Mesothelial cell of epicardium (in vitro differentiated cells): ENCODE data around the gene PELI2. TPM values are rescaled to one million over a fixed set of nuclear protein-coding genes. Genes with fewer than 3 reads are reported as not detected.

Experiments used
- DNase-seq, 2 experiments: peaks; one replicate each; pipeline ENCODE4 v3.0.0; 2021; ENCODE audit warnings: low spot score in 2 of 2; ENCODE audit not compliant: unreplicated experiment in 2 of 2
- H3K27ac Mint-ChIP-seq: 2 replicates; pipeline ENCODE4 v1.8.0; 2021; ENCODE audit warnings: mixed read lengths
- H3K27me3 Mint-ChIP-seq: 2 replicates; pipeline ENCODE4 v1.8.0; 2021; ENCODE audit warnings: low read depth, mixed read lengths
- H3K36me3 Mint-ChIP-seq: 2 replicates; pipeline ENCODE4 v1.8.0; 2021; ENCODE audit warnings: mixed read lengths
- H3K4me1 Mint-ChIP-seq: 2 replicates; pipeline ENCODE4 v1.8.0; 2021; ENCODE audit warnings: mixed read lengths
- H3K4me3 Mint-ChIP-seq: 2 replicates; pipeline ENCODE4 v1.8.0; 2021; ENCODE audit warnings: mild to moderate bottlenecking, moderate library complexity, mixed read lengths
- H3K9me3 Mint-ChIP-seq: 2 replicates; pipeline ENCODE4 v1.8.0; 2021; ENCODE audit warnings: mixed read lengths
- total RNA-seq: library from RNA; stranded (reverse); gene quantifications from 3 replicates; pipeline ENCODE4 v1.2.1, GENCODE V29; 2021
- TF ChIP-seq, protein P1 (sequence below): fragments of 200-600 bp; sonication (generic); IDR thresholded peaks from one replicate; pipeline ENCODE4 v1.5.0; 2021; ENCODE audit warnings: antibody characterized with exemption; ENCODE audit not compliant: unreplicated experiment

Gene PELI2
- total RNA-seq, 1 donor from 2014 or later, result 10.0 TPM

DNA sequence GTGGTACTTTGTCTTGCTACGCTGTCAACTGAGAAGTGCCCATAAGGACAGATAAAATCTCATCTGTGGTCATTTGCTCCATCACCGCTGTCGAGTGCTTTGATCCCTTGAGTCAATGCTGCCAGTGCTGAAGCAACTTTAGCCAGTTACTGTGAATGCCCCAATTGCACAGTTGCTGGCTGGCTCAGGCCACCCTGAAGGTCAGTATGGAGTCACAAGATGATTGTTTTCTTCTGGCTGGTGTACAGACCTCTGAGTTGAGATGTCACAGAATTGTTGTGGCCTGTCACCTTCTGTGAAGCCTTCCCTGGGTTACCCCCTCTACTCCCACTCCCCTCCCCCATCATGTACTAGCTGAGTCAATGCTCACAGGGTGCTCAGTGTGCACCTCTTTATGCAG is 92.9 kb downstream of the PELI2 start:
- TF ChIP-seq, protein P1, sequence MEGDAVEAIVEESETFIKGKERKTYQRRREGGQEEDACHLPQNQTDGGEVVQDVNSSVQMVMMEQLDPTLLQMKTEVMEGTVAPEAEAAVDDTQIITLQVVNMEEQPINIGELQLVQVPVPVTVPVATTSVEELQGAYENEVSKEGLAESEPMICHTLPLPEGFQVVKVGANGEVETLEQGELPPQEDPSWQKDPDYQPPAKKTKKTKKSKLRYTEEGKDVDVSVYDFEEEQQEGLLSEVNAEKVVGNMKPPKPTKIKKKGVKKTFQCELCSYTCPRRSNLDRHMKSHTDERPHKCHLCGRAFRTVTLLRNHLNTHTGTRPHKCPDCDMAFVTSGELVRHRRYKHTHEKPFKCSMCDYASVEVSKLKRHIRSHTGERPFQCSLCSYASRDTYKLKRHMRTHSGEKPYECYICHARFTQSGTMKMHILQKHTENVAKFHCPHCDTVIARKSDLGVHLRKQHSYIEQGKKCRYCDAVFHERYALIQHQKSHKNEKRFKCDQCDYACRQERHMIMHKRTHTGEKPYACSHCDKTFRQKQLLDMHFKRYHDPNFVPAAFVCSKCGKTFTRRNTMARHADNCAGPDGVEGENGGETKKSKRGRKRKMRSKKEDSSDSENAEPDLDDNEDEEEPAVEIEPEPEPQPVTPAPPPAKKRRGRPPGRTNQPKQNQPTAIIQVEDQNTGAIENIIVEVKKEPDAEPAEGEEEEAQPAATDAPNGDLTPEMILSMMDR, result no peak
- peaks cover 10% of the 10 kb centered on the region for H3K4me1 Mint-ChIP-seq
- H3K27me3 Mint-ChIP-seq, result peaks cover 4% of the 10 kb centered on the region
- DNase-seq, result no peak
- no peaks in the 10 kb centered on the region for H3K36me3 Mint-ChIP-seq
- no peaks in the 10 kb centered on the region for H3K9me3 Mint-ChIP-seq
- H3K4me3 Mint-ChIP-seq, result no peak overlapping the region
- H3K27ac Mint-ChIP-seq, result no peak overlapping the region

DNA sequence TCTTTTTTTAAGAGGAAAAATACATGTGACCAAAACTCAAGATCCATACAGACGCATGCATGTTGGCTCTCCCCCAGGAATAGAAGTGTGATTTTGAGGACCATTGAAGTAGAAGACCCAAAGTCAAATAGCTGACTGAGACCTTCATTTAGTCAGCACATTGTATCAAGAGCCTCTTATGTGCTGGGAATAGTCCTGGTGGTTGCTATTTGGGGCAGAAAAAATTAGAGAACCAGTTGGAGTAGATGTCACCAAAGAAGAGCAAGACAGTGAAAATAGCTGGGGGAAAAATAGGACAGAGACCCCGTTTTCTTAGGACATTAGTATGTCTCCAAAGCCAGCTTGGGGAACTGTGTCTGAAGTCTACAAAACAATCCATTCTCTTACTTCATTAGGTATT is 93.6 kb downstream of the PELI2 start:
- H3K4me1 Mint-ChIP-seq, result peaks cover 15% of the 10 kb centered on the region
- H3K9me3 Mint-ChIP-seq, result no peaks in the 10 kb centered on the region
- H3K36me3 Mint-ChIP-seq, result no peaks in the 10 kb centered on the region
- no peak overlapping the region for H3K4me3 Mint-ChIP-seq
- no peak for DNase-seq
- H3K27me3 Mint-ChIP-seq, result peaks cover 4% of the 10 kb centered on the region
- TF ChIP-seq, protein P1, result no peak
- no peak overlapping the region for H3K27ac Mint-ChIP-seq

DNA sequence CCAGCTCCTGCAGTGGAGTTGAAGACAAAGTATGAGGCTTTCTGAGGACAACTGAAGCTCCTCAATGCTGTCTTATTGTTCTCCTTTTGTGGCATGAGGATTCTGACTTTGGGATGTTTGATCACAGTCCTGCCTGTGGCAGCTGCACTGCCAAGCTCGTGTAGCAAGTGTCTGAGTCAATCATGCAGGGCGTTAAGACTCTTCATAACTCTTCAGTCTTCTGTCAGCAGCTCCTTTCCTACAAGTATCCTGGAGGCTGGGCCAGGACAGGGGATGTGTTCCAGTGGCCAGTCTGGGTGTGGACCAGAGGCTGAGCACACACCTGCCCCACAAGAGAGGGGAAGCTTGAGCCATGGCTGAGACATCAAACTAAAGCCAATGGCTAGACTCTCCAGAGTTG is 94.3 kb downstream of the PELI2 start:
- Mint-ChIP-seq H3K4me1 (peaks cover 15% of the 10 kb centered on the region), H3K27ac (no peak overlapping the region), H3K9me3 (no peaks in the 10 kb centered on the region), H3K36me3 (no peaks in the 10 kb centered on the region), H3K4me3 (no peak overlapping the region), H3K27me3 (peaks cover 4% of the 10 kb centered on the region)
- TF ChIP-seq, protein P1, result no peak
- no peak for DNase-seq

DNA sequence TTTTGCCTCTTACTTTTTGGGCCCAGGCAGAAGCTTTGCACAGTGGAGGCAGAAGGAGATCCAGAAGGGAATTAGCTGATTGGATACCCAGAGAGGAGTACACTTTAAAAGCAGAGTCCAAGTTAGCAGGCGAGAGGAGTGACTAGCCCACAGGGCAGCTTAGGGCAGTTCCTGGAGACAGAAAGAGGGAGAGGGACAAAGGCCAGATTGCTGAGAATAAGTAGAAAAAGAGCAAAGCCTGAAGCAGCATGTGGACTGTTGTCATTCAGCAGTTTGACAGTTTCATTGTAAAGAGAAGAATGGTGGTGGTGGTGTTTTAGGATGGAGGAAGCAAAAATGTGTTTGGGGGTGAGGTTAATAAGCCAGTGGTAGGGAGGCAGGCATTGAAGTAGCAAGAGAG is 95.1 kb downstream of the PELI2 start:
- TF ChIP-seq, protein P1, result no peak
- DNase-seq, result no peak
- H3K27me3 Mint-ChIP-seq, result peaks cover 4% of the 10 kb centered on the region
- H3K9me3 Mint-ChIP-seq, result no peaks in the 10 kb centered on the region
- no peak overlapping the region for H3K27ac Mint-ChIP-seq
- peaks cover 12% of the 10 kb centered on the region for H3K4me1 Mint-ChIP-seq
- H3K4me3 Mint-ChIP-seq, result no peak overlapping the region
- no peaks in the 10 kb centered on the region for H3K36me3 Mint-ChIP-seq

DNA sequence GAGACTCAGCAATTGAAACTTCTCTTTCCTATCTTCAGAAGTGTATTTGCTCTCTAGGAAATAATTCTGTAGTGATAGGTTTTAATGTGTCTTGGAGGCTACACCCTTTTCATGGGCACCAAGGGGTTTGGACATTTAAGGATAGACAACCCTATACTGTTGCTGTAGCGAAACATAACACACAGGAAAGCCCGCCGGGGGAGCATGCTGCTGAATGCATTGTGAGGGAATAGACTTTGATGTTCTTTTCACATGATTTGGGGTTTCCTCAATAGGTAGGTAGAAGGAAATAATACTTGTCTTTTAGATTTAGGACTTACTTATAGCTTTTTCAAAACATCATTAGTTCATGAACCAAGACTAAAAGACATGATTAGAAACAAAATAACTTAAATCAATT is 97.0 kb downstream of the PELI2 start:
- no peaks in the 10 kb centered on the region for H3K9me3 Mint-ChIP-seq
- H3K27me3 Mint-ChIP-seq, result peaks cover 3% of the 10 kb centered on the region
- DNase-seq, result no peak

More for the DNA sequence above, 97.0 kb downstream of the PELI2 start:
- peaks cover 6% of the 10 kb centered on the region for H3K4me1 Mint-ChIP-seq
- H3K27ac Mint-ChIP-seq, result no peak overlapping the region
- no peak overlapping the region for H3K4me3 Mint-ChIP-seq
- TF ChIP-seq, protein P1, result no peak
- no peaks in the 10 kb centered on the region for H3K36me3 Mint-ChIP-seq
